ENCODE data around the gene UBASH3A.

- TF ChIP-seq, protein P1, sequence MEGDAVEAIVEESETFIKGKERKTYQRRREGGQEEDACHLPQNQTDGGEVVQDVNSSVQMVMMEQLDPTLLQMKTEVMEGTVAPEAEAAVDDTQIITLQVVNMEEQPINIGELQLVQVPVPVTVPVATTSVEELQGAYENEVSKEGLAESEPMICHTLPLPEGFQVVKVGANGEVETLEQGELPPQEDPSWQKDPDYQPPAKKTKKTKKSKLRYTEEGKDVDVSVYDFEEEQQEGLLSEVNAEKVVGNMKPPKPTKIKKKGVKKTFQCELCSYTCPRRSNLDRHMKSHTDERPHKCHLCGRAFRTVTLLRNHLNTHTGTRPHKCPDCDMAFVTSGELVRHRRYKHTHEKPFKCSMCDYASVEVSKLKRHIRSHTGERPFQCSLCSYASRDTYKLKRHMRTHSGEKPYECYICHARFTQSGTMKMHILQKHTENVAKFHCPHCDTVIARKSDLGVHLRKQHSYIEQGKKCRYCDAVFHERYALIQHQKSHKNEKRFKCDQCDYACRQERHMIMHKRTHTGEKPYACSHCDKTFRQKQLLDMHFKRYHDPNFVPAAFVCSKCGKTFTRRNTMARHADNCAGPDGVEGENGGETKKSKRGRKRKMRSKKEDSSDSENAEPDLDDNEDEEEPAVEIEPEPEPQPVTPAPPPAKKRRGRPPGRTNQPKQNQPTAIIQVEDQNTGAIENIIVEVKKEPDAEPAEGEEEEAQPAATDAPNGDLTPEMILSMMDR (IDR thresholded peaks at IDR 0.05 in 4 of 5, conservative IDR thresholded peaks at IDR 0.05 in 1 of 5): no peak
- TF ChIP-seq POLR2A (IDR thresholded peaks at IDR 0.05): no peak
Observed at GRCh38 chr21:42364304-42364865, 39.3 kb upstream of the UBASH3A start.

Measured in gastrocnemius medialis (tissue), 4 donors.